Measurements from ENCODE around the gene MOSMO.

DNA sequence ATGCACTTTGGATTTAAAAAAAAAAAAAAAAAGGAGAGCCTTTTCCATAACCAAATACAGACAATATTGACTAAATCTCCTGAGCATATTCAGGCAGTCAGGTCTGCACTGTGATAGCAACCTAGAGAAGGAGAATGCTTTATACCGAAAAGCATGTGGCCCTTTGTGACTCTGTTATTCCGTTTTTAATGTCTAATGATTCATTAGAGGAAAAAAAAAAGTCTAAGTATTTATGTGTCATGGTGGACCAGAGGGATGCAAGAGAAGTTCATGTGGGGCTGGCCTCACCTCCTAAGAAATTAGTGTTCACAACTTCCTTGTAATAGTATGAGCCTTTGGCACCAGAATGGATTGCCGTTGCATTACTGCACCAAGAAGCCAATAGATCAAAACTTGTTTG, 73.1 kb downstream of the MOSMO start:
- TF ChIP-seq, protein P1, sequence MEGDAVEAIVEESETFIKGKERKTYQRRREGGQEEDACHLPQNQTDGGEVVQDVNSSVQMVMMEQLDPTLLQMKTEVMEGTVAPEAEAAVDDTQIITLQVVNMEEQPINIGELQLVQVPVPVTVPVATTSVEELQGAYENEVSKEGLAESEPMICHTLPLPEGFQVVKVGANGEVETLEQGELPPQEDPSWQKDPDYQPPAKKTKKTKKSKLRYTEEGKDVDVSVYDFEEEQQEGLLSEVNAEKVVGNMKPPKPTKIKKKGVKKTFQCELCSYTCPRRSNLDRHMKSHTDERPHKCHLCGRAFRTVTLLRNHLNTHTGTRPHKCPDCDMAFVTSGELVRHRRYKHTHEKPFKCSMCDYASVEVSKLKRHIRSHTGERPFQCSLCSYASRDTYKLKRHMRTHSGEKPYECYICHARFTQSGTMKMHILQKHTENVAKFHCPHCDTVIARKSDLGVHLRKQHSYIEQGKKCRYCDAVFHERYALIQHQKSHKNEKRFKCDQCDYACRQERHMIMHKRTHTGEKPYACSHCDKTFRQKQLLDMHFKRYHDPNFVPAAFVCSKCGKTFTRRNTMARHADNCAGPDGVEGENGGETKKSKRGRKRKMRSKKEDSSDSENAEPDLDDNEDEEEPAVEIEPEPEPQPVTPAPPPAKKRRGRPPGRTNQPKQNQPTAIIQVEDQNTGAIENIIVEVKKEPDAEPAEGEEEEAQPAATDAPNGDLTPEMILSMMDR (IDR thresholded peaks at IDR 0.05): no peak
- no peak for TF ChIP-seq POLR2A (IDR thresholded peaks at IDR 0.05)
